HG03469 (cell line): Measurements from ENCODE around the gene NOS1AP.

Experiments used
- ATAC-seq: cut with Tn5 transposase; IDR thresholded peaks from one replicate; pipeline ENCODE4 v1.9.1; 2021; ENCODE audit warnings: mild to moderate bottlenecking, moderate library complexity, moderate number of reproducible peaks; ENCODE audit not compliant: unreplicated experiment

Gene NOS1AP

DNA sequence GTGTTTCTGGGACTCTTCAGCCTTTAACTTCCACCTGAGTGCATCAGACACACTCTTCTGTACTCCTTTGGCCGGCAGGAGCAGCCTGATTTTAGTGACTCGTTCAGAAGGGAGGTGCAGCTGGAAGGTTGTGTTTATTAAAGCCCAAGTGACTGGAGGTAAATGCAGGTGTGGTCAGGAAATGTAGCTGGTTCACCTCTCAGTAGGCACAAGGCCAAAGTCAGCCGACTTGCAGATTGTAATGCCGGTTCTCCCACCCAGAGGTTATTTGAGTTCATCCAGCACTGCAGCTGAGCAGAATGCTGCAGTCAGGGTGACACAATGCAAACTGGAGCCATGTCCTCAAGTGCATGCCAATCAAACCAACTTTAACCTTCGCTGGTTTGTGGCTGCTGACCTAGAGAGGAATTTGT lies 215.7 kb downstream of the NOS1AP start:
- ATAC-seq: no peak

DNA sequence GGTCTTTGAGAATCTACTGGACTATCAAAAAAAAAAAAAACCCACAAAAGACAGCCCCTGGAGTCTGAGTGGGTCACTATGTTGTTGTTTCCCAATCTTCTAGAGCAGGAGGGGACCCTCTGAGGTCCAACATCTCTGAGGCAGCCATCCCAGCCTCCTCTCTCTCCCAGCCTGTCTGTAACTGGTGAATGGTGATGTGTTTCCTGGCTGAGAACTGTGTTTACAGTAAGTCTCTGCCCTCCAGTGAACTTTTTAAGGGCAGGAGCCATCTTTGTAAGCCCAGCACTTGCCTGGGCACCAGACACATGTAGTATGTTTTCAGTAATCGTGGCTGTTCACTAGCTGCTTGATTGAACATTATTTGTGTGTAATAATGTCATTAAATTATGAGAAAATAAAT lies 221.5 kb downstream of the NOS1AP start:
- no peak for ATAC-seq

GRCh38 chr1:162292422-162292849 lies 222.9 kb downstream of the NOS1AP start:
- no peak for ATAC-seq

DNA sequence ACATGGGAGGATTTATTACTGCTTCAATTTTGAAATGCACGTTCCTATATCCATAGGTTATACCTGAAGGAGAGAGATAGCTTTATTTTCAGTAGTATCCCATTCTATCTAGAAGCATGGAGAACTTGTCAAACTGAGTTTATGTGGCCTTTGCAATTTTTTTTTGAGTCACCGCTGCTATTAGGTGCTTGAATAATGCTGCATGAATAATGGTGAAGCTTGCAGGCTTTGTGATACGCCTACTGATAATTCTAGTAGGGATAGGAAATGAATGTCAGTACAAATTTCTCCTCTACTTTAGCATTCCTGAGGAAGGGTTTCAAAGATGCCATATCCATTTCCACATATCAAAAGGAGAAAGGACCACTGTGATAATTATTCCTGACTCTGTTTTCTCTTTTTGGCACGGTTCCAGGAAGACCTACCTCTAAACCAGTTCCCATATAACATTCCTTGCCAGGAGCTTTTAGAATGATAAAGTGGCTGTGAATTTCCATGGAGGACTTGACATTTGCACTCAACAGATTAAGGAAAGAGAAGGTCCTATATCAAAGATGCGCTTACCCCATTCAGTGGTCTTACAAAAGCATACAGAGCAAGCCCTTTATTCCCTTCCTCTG lies 223.7 kb downstream of the NOS1AP start:
- no peak for ATAC-seq

- ATAC-seq: no peak
These were observed 224.5 kb downstream of the NOS1AP start for GRCh38 chr1:162294015-162294414.

DNA sequence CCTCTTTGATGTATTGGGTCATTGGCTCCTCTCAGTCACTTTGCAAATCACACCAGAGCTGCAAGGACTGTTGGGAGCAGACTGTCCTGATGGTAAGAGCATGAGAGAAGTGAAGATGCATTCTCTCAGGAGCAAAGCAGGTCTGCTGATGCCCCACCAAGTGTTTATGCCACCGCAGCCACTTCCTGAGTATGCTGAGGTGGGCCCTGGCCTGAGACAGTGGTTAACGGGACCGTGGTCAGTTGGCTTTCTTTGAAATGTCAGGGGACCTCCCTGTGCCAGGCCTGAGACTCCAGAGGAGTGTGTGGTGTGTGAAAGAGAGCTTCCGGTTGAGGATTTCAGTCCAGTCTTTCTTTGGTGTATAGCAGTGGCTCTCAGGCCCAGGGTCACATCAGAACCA lies 227.7 kb downstream of the NOS1AP start:
- no peak for ATAC-seq

DNA sequence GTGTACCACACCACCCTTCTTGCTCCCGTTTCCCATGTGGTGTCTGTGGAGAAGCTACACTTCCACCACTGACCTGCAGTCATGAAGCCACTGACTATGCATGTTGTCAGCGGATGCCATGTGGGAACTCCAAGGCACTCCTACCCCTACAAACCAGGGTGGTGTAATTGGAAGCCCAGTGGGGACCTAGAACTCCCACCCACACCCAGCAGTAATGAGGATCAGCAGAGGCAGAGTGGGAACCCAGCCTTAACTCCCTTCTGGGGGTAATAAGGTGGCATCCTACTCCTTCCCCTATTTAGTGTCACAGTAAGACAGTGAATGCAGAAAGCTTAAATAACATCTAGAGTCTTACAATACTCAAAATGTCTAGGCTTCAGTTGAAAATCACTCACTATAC lies 228.8 kb downstream of the NOS1AP start:
- ATAC-seq: no peak

DNA sequence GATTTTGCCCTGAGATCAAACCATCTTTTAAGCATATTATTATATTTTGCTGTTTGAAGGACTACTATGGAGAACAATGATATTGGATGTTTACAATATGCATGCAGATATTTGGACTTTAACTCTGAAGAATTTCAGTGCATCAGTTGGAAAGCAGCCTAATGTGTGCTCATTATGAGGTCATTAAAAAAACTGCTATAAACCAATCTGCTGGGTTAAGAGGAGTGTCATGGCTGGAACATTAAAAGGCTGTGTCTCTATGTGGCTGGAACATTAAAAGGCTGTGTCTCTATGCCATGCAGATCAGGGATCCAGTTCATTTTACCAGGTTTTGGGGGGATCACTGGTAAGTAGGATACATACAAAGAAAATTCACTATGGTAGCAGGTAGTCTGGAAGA lies 229.5 kb downstream of the NOS1AP start:
- no peak for ATAC-seq

DNA sequence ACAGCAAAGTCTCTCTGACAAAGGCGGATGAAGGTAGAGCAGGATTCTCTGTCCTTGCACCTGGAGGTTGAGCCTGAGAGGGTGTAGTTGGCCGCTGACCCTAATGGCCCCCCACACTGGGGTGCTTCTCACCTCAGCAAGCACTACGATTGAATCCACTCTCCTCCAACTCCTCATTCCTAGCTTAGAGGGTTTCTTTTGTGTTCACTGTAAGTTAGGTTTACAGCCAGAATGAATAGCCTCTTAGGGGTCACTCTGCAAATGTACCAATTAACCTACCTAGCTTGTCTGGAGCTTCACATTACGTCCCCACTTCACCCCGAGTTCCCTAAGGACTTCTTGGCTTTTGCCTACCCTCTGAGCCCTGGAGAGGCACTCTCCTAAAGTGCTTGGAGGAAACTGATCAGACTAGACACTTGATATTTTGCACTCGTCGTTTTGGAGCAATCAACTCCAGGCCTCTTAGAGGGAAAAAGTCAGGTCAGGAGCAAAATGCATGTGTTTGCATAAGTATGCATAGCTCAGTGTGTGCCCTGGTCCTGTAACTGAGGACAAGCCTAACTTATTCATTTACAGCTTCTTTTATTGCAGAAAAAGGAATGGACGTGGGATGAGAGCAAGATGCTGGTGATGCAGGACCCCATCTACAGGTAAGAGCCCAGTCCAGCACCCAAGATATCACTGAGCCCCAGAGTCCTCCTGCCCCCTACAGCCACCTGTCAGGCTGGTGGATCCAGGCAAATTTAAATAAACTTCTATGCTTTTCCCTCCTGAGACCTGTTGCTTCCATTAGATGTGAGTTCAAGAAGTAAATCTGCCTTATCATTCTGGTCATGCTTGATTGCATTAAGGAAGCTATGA lies 230.8 kb downstream of the NOS1AP start:
- no peak for ATAC-seq

DNA sequence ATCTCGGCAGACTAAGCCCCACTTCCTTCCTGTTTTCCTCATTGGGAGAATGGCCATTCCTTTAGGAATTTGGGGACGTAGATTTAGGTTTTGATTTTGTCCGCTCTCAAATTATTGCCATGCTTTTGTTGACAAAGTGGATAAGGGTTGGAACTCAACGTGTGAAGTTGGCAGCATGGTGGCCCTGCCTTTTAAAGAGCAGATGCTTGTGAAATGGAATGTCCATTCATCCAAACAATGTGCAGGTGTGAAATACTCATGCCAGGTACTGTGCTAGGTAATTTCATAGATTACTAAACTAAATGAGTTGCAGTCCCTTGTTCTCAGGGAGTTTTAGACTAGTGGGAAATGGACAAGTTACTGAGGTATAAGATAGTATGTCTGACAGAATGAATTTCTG lies 232.2 kb downstream of the NOS1AP start:
- no peak for ATAC-seq

GRCh38 chr1:162302306-162303003 lies 233.0 kb downstream of the NOS1AP start:
- ATAC-seq: no peak

DNA sequence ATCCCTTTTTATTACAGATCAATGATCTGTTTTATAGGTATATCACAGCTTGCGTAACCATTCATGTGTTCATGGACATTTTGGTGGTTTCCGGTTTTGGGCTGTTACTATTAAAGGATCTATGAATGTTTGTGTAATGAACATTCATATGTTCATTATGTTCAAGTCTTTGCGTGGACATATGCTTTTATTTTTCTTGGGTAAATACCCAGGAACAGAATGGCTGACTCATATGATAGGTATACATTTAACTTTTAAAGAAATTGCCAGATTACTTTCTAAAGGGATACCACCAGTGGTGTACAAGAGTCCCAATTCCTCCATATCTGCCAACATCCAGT lies 233.5 kb downstream of the NOS1AP start:
- ATAC-seq: no peak

DNA sequence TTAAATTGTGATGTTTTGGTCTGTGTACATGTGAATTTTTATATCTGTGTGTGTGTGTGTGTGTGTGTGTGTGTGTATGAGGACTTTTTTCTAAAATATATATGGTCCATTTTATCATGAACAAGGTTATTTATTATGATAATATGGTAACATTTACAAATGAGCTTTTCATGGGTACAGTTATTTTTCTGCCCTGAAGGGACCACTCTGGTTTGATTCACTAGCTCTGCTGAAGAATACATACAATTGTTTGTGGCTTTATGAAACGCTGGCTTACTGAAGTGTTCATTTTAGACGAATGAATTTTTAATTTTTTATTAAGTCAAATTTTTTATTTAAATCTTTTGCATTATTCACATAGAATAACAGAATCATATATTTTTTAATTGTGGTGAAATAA lies 235.2 kb downstream of the NOS1AP start:
- no peak for ATAC-seq

DNA sequence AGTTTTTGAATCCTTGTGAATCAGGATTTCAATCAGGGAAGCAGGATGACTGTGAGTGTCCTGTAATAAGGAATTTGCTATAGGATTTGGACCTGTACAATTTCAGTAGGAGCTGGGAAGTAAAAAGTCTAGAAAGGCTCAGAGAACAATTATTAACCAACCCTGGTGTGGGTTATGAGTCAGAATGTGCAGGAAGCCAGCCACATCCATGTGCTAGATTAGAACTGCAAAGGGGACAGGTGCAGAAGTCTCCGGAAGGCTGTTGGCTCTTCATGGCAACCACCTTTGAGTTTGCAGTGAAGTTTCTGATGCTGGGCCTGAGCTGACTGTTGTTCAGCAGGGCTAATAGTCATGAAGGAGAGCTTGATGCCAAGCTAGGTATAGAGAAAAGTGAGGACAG lies 236.5 kb downstream of the NOS1AP start:
- ATAC-seq: no peak

- no peak for ATAC-seq
These were observed 240.8 kb downstream of the NOS1AP start for GRCh38 chr1:162310337-162310736.

DNA sequence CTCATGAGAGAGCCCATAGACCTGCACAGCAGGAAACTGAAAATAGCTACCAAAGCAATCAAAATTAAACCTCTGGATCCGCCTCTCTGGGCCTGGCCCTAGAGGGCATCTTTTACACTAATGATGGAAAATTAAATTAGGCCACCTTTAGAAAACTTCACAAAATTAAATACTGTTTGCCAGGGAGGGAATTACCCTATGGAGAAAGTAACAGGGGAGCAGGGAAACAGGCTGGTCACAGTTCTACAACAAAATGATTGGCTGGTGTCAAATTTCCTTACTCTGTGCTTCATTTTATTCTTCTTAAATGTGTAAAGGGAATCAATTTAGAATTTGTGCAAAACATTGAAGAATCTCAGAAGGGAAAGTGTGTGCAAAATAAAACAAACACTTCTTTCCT lies 244.7 kb downstream of the NOS1AP start:
- ATAC-seq: no peak

GRCh38 chr1:162315673-162316072 lies 246.2 kb downstream of the NOS1AP start:
- no peak for ATAC-seq

DNA sequence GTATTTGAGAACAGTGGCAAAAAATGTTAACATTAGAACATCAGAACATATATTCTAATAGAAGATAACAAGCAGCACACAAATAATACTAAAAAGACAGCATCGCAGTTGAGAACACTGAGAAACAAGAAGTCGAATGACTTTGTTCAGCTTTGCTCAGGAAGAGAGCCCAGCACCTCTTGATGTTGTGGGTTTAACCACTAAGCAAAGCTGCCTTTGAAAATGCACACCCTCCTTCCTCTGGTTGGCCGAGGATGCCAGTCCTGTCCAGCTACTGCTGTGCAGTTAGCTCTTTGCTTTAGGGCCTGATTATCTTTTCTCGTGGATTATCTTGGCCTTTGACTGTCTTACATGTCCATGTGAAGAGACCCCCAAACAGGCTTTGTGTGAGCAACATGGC lies 246.7 kb downstream of the NOS1AP start:
- ATAC-seq: no peak

- ATAC-seq: no peak
These were observed 248.1 kb downstream of the NOS1AP start for GRCh38 chr1:162317621-162318020.

- ATAC-seq: no peak
These were observed 250.1 kb downstream of the NOS1AP start for GRCh38 chr1:162319493-162320175.

- no peak for ATAC-seq
These were observed 252.4 kb downstream of the NOS1AP start for GRCh38 chr1:162321809-162322422.
